Measurements from ENCODE around the gene BEND6.

BEND6 gene

DNA sequence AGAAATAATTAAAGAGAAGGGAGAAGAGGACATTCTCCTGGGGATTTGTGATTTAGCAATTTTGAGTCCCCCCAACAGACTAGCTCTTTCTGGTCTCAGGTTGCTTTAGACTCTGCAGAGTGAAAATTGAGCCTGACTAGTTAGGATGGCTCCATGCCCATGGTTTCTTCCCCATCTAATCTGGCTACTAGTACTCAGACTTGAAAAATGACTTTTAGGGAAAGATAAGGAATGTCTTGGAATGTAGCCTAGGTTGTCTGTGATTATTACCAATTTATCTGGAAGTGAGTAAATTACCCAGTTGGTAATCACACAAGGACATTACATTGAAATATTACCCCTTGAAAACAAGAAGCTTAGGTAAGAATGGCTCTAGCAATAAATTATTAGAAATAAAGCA lies 4.2 kb downstream of the BEND6 start:
- H3K4me3 ChIP-seq (replicated peaks; ENCODE audit: low read depth, low read length): no peak overlapping the region
- TF ChIP-seq, protein P1, sequence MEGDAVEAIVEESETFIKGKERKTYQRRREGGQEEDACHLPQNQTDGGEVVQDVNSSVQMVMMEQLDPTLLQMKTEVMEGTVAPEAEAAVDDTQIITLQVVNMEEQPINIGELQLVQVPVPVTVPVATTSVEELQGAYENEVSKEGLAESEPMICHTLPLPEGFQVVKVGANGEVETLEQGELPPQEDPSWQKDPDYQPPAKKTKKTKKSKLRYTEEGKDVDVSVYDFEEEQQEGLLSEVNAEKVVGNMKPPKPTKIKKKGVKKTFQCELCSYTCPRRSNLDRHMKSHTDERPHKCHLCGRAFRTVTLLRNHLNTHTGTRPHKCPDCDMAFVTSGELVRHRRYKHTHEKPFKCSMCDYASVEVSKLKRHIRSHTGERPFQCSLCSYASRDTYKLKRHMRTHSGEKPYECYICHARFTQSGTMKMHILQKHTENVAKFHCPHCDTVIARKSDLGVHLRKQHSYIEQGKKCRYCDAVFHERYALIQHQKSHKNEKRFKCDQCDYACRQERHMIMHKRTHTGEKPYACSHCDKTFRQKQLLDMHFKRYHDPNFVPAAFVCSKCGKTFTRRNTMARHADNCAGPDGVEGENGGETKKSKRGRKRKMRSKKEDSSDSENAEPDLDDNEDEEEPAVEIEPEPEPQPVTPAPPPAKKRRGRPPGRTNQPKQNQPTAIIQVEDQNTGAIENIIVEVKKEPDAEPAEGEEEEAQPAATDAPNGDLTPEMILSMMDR (IDR thresholded peaks at IDR 0.05; ENCODE audit: low read depth, low read length, missing control alignments): no peak
- no peak for DNase-seq (ENCODE audit: extremely low read depth, low read depth)

DNA sequence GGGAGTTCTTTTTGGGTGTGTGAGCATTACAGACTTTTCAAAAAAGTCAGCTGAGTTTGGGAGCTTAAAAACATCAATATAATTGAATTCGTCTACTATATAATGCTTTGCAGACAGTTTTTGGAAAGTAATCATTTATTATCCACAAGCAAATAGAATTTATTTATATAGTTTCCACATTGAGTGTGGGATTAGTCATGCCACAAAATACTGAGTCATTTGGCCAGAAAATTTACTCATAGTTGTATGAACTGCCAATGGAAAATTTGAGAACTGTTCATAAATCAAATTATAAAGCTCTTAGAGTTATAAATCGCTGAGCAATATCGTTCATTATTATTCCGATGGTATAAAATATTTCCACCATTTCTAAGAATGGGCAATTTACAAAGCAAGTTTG lies 5.0 kb downstream of the BEND6 start:
- DNase-seq (ENCODE audit: extremely low read depth, low read depth): no peak
- TF ChIP-seq, protein P1 (IDR thresholded peaks at IDR 0.05; ENCODE audit: low read depth, low read length, missing control alignments): no peak
- no peak overlapping the region for H3K4me3 ChIP-seq (replicated peaks; ENCODE audit: low read depth, low read length)

DNA sequence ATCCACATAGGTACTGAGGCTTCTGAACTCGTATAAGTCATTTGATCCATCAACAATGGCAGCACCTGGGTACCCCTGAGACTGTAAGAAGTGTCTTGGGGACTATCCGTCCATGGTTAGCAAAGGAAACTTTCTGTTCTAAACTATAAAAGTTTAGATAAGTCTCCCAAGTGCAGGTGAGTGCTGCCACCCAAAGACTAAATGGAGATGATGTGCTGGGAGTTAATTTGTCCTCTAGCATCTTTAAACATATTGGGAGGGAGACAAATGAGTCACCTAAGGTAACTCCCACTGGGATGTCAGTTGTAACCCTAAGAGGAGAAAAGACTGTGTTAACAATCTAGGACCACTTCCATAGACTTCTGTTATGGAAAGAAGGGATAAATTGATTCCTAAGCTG lies 6.2 kb downstream of the BEND6 start:
- no peak for DNase-seq (ENCODE audit: extremely low read depth, low read depth)
- H3K4me3 ChIP-seq (replicated peaks; ENCODE audit: low read depth, low read length): no peak overlapping the region
- TF ChIP-seq, protein P1 (IDR thresholded peaks at IDR 0.05; ENCODE audit: low read depth, low read length, missing control alignments): no peak

DNA sequence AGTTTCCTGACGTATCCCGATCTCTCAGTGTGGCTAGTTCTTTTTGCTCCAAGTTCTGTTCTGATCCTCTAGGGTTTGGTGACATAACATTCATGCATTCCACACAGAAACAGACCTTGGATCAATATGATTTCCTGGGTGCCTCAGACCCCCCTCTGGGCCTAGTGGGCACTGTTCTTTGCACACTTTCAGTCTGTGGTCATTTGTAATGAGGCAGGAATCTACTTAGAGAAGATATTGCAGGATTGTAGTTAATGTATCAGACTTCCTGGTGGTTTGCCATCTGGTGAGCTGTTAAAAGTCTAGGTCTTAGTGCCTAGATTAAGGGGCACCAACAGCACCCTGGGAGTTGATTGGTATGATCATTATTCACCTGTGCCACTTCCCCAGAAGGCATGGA lies 7.5 kb downstream of the BEND6 start:
- no peak overlapping the region for H3K4me3 ChIP-seq (replicated peaks; ENCODE audit: low read depth, low read length)
- DNase-seq (ENCODE audit: extremely low read depth, low read depth): no peak
- TF ChIP-seq, protein P1 (IDR thresholded peaks at IDR 0.05; ENCODE audit: low read depth, low read length, missing control alignments): no peak

DNA sequence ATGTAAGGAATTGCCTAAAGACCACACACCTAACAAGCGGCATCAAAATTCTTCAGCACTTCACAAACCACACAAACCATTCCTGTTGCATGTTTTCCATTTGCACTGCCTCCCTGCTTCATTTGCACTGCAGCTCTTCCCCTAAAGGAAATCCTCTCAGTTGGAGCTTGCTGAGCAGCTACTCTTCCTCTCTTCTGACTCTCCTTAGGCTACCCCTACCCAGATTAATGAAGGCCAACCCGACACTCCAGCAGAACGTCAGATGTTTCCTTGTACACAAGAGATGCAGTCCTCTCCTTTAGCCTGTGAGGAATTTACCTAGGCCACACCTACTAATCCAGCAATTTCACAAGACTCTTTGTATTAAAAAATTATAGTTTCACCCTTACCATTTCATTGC lies 8.1 kb downstream of the BEND6 start:
- TF ChIP-seq, protein P1 (IDR thresholded peaks at IDR 0.05; ENCODE audit: low read depth, low read length, missing control alignments): no peak
- H3K4me3 ChIP-seq (replicated peaks; ENCODE audit: low read depth, low read length): no peak overlapping the region
- no peak for DNase-seq (ENCODE audit: extremely low read depth, low read depth)

DNA sequence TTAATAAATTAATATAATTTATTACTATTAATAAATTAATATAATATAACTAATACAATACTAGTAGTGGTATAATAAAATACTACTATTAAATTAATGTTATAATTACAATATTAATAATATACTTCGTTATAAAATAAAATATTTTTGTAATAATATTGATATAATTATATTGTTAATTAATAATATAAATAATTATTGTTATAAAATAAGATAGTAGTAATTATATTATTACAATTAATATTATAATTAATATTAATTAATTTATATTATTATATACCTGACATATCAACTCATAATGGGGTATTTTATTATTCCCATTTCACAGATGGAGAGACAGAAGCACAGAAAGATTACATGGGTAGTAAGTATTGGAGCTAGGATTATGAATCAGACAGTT lies 8.9 kb downstream of the BEND6 start:
- no peak overlapping the region for H3K4me3 ChIP-seq (replicated peaks; ENCODE audit: low read depth, low read length)
- no peak for DNase-seq (ENCODE audit: extremely low read depth, low read depth)
- TF ChIP-seq, protein P1 (IDR thresholded peaks at IDR 0.05; ENCODE audit: low read depth, low read length, missing control alignments): no peak

DNA sequence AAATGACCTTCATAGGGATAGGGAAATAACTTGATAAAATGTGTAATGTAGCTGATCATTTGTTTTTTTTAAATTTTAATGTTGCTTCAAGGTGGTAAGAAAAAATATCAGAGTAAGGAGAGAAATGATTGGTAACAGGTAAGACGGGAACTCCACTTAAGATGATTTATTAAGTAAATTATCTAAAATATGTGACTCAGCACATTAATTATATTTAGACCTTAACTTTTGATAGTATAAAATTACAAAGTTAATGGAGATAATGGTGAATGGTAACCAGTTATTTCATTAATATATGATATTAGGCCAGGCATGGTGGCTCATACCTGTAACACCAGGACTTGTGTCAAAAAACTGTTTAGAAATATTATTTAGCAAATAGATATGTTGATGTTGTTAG lies 10.2 kb downstream of the BEND6 start:
- H3K4me3 ChIP-seq (replicated peaks; ENCODE audit: low read depth, low read length): no peak overlapping the region
- TF ChIP-seq, protein P1 (IDR thresholded peaks at IDR 0.05; ENCODE audit: low read depth, low read length, missing control alignments): no peak
- no peak for DNase-seq (ENCODE audit: extremely low read depth, low read depth)

All from HFF-Myc (cell line).